Astrocyte (in vitro differentiated cells and primary cell): ENCODE results near the gene GRIN2A.

Source experiments
- CTCF ChIP-seq: IDR thresholded peaks from 2 replicates; pipeline ENCODE4 v1.5.1; 2011; ENCODE audit warnings: low read depth, mild to moderate bottlenecking, inconsistent platforms, low read length, moderate library complexity; ENCODE audit not compliant: insufficient read depth
- EZH2 ChIP-seq: IDR thresholded peaks from 2 replicates; pipeline ENCODE4 v1.6.1; 2012; ENCODE audit warnings: mild to moderate bottlenecking, low read length, inconsistent platforms; ENCODE audit not compliant: insufficient read depth

- TF ChIP-seq EZH2: no peak
- TF ChIP-seq CTCF: no peak
Measured at GRCh38 chr16:9849697-9850245, 332.5 kb downstream of the GRIN2A start.
